Astrocyte of the spinal cord (primary cell): ENCODE measurements around the gene GBA2.

Experiments used
- DNase-seq: peaks from one replicate; pipeline ENCODE4 v3.0.0; 2011; ENCODE audit warnings: low read depth, low spot score
- H3K4me3 ChIP-seq: 2 replicates; pipeline ENCODE4 v1.5.1; 2011; ENCODE audit warnings: low read depth, mild to moderate bottlenecking, low read length, moderate library complexity
- in situ Hi-C: cut with HindIII; loops from 2 replicates; pipeline ENCODE4 v1.10.0; 2017; ENCODE audit warnings: low sequenced_read_pairs
- TF ChIP-seq, protein P1 (sequence below): IDR thresholded peaks from 2 replicates; pipeline ENCODE4 v1.5.1; 2012; ENCODE audit warnings: low read depth, mild to moderate bottlenecking, low read length, inconsistent platforms

Gene GBA2

GRCh38 chr9:35737143-35737542 is 11.9 kb downstream of the GBA2 start:
- no peak overlapping the region for H3K4me3 ChIP-seq
- in situ Hi-C loops, result no loop called here
- TF ChIP-seq, protein P1, sequence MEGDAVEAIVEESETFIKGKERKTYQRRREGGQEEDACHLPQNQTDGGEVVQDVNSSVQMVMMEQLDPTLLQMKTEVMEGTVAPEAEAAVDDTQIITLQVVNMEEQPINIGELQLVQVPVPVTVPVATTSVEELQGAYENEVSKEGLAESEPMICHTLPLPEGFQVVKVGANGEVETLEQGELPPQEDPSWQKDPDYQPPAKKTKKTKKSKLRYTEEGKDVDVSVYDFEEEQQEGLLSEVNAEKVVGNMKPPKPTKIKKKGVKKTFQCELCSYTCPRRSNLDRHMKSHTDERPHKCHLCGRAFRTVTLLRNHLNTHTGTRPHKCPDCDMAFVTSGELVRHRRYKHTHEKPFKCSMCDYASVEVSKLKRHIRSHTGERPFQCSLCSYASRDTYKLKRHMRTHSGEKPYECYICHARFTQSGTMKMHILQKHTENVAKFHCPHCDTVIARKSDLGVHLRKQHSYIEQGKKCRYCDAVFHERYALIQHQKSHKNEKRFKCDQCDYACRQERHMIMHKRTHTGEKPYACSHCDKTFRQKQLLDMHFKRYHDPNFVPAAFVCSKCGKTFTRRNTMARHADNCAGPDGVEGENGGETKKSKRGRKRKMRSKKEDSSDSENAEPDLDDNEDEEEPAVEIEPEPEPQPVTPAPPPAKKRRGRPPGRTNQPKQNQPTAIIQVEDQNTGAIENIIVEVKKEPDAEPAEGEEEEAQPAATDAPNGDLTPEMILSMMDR, result no peak
- no peak for DNase-seq

- in situ Hi-C loops, result no loop called here
Observed at GRCh38 chr9:35736201-35736633, 12.8 kb downstream of the GBA2 start.

GRCh38 chr9:35734096-35734495 is 14.9 kb downstream of the GBA2 start:
- in situ Hi-C loops, result no loop called here
- TF ChIP-seq, protein P1, result no peak
- H3K4me3 ChIP-seq, result no peak overlapping the region
- DNase-seq, result no peak

More at GRCh38 chr9:35736201-35736633, 12.8 kb downstream of the GBA2 start:
- no peak overlapping the region for H3K4me3 ChIP-seq
- TF ChIP-seq, protein P1, result peak; percentile 95
- DNase-seq, result peak; percentile 83

DNA sequence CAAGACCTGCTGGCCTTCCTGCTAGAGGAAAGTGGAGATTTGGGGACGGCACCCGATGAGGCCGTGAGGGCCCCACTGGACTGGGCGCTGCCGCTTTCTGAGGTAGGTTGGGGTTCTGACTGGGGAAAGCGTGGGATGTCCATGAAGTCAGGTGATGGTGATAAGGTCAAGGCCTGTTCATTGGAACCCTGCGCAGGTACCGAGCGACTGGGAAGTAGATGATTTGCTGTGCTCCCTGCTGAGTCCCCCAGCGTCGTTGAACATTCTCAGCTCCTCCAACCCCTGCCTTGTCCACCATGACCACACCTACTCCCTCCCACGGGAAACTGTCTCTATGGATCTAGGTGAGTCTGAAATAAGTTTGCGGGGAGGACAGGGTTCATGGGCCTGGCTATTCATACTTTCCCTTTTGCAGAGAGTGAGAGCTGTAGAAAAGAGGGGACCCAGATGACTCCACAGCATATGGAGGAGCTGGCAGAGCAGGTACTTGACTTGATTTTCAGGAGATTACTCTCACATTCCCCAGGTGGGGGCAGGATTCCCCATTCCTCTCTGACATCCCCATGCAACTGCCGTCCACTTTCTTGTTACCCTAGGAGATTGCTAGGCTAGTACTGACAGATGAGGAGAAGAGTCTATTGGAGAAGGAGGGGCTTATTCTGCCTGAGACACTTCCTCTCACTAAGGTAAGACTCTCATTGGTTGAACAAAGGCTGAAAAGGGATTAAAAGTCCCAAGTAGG is 16.1 kb downstream of the GBA2 start:
- in situ Hi-C loops, result no loop called here
- H3K4me3 ChIP-seq, result peak overlapping the region; percentile 93
- TF ChIP-seq, protein P1, result no peak
- DNase-seq, result peak; percentile 59

DNA sequence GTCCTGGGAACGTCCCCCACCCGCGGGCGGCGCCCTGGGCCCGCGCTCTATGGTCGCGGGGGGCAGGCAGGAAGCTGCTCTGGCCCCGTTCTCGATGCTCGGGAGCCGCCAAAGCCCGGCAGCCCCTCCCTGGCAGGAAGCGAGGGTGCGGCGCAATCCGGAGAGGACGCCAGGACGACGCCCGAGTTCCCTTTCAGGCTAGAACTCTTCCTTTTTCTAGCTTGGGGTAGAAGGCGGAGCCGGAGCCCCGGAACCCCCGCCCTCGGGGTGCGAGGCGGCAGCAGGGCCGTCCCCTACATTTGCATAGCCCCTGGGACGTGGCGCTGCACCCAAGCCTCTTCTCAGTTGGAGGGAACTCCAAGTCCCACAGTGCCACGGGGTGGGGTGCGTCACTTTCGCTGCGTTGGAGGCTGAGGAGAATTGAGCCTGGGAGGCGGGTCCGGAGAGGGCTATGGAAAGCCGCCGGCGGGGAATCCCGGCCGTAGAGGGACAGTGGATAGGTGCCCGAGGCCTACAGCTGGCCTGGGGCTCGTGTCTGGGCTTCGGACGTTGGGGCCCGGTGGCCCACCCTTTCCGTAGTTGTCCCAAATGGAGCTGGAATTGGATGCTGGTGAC is 16.7 kb downstream of the GBA2 start, which contains the start of the genes CREB3 and TLN1:
Gene CREB3 (plus strand): TSS at position 482 of the 615 bp plus-strand sequence. CDS start 107 bp downstream, at position 589.
Gene TLN1 (minus strand): TSS at position 11 of the 615 bp plus-strand sequence. CDS start 6,501 bp downstream, outside the sequence.
- TF ChIP-seq, protein P1, result no peak
- peak within 1 kb of the TSS; percentile 93 for H3K4me3 ChIP-seq
- DNase-seq, result peak; percentile 100
- in situ Hi-C loops, result no loop called here

GRCh38 chr9:35731415-35732184 is 17.4 kb downstream of the GBA2 start:
- in situ Hi-C loops, result no loop called here
- DNase-seq, result no peak
- H3K4me3 ChIP-seq, result peak overlapping the region; percentile 93
- TF ChIP-seq, protein P1, result no peak
